IPS DF 4.7 (cell line): Measurements from ENCODE around the gene C14orf119.

ENCODE experiments used
- DNase-seq: peaks from one replicate; pipeline ENCODE4 v3.0.0-alpha.2; 2013; ENCODE audit warnings: low spot score; ENCODE audit errors: extremely low read depth

Gene C14orf119

DNA sequence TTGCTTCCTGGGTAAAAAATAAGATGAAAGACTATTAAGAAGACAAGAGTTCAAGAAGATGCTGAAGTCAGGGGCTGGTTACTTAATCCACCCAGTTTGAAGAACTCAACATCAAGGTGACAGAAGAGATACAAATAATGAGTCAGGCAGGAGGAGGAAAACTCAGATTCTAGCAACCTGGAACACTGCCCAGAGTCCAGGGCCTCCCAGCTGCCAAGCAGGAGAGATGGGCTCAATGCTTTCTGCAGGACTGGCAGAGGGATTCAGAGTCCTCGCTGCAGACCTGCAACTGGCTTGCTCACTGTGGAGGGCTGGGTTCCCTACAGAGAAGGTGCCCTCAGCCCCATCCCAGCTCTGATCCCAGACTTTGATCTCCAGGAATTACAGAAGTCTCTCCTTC lies 52.4 kb downstream of the C14orf119 start:
- DNase-seq: no peak

DNA sequence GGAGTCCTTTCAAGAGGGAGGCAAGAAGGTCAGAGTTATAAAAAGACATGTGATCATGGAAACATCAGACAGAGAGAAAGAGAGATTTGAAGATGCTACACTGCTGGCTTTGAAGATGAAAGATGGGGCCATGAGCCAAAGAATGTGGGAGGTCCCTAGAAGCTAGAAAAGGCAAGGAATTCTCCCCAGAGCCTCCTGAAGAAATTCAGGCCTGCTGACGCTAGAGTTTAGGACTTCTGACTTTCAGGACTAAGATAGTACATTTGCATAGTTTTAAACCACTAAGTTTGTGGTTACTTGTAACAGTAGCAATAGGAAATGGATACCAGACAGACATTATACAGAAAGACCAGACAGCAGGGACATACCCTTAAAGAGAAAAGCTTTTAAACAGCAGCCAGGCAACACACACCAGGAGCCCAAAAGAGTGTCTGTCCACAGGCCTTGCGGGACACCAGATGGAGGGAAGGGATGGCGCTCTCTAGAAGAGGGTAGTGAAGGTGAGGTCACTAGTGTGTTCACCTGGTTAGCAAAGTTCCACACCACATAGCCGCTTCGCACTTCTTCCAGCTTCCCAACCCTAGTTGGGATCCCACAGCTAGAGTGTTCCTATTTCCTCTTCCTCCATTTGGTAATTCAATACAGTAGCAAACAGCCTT lies 53.4 kb downstream of the C14orf119 start:
- no peak for DNase-seq

DNA sequence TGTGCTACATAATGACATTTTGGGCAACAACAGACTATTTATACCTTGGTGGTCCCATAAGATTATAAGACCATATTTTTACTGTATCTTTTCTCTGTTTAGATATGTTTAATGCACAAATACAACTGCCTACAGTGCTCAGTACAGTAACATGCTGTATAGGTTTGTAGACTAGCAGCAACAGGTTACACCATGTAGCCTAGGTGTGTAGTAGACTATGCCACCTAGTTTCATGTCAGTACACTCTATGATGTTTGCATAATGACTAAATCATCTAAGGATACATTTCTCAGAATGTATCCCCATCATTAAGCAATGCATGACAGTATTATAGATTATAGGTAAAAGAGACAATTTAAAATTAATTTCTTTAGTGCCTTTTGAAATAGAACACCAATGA lies 54.4 kb downstream of the C14orf119 start:
- no peak for DNase-seq
